ENCODE results near the gene UNC93A.

DNA sequence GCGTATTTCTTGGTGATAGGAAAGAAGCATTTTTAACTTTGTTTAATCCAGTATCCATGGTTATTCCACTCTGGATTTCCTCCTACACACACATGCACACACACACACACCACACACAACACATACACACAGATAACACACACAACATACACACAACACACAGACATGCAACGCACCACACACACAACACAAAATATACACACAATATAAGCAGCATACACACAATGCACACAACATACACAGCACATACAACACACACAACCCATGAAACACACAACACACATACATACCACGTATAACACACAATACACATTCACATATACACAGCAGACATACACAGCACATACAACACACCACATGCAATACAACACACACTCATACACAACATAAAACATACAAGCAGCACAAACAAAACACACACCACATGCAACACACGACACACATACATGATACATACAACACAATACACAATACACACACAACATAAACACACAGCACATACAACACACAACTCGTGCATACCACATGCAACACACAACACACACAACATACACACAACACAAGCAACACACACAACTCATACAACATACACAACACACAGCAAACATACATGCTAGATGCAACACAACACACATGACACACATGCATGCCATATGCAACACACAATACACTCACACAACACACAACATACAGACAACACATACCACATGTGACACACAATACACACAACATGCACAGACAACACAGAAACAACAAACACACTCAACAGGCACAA is 46.7 kb downstream of the UNC93A start:
- TF ChIP-seq CTCF (IDR thresholded peaks at IDR 0.05; ENCODE audit: borderline replicate concordance, extremely low read depth, low read length, poor library complexity, severe bottlenecking) (no peak), EZH2 (IDR thresholded peaks at IDR 0.05; ENCODE audit: borderline replicate concordance, low read depth, low read length, severe bottlenecking) (no peak)
